Gastroesophageal sphincter (tissue), 3 donors: ENCODE data around the gene MMP25.

ENCODE experiments used
- CTCF ChIP-seq, 4 experiments: fragments of 200-600 bp in 2 of 4; fragments of 450-650 bp in 2 of 4; sonication (generic) in 1 of 4; IDR thresholded peaks; one replicate each; pipeline ENCODE4 v1.5.1; 2017 to 2019; ENCODE audit warnings: antibody characterized with exemption in 4 of 4, mild to moderate bottlenecking in 2 of 4, moderate library complexity in 2 of 4
- EP300 ChIP-seq: sonication (generic); formaldehyde crosslinking; IDR thresholded peaks from one replicate; pipeline ENCODE4 v1.6.1; 2017; ENCODE audit warnings: antibody characterized with exemption, mild to moderate bottlenecking
- POLR2A ChIP-seq, 2 donors: fragments of 450-650 bp; IDR thresholded peaks; one replicate each; pipeline ENCODE4 v1.6.1; 2017; ENCODE audit warnings: antibody characterized with exemption in 2 of 2, mild to moderate bottlenecking in 2 of 2, moderate library complexity in 1 of 2
- POLR2AphosphoS5 ChIP-seq: sonication (generic); formaldehyde crosslinking; IDR thresholded peaks from one replicate; pipeline ENCODE4 v1.6.1; 2017; ENCODE audit warnings: antibody characterized with exemption

GRCh38 chr16:2999929-3000328 is 46.4 kb upstream of the MMP25 start:
- TF ChIP-seq POLR2A (IDR thresholded peaks at IDR 0.05) (no peak), CTCF (IDR thresholded peaks at IDR 0.05) (no peak), POLR2AphosphoS5 (no peak), EP300 (no peak)
